Measurements from ENCODE around the gene ANKRD10.
"Not testable (repeated sequence)": the region's sequence is repeated elsewhere in the genome, so short reads cannot be mapped to it uniquely, and the experiment has no call there.

GRCh38 chr13:110952135-110952534, 37.3 kb upstream of the ANKRD10 start:
- TF ChIP-seq EZH2 (IDR thresholded peaks at IDR 0.05; ENCODE audit: borderline replicate concordance, low read depth, low read length, severe bottlenecking); CTCF (IDR thresholded peaks at IDR 0.05; ENCODE audit: borderline replicate concordance, extremely low read depth, low read length, poor library complexity, severe bottlenecking): not testable (repeated sequence)
